ENCODE data around the gene UACA.

The UACA gene

GRCh38 chr15:70615435-70616310, 147.7 kb downstream of the UACA start:
- H3K4me3 ChIP-seq (replicated peaks in 1 of 2; ENCODE audit: low read depth in 2 of 2, low read length in 2 of 2): no peak overlapping the region
- no peak for DNase-seq (ENCODE audit: low read depth in 2 of 2)
- no peak for TF ChIP-seq CTCF (IDR thresholded peaks at IDR 0.05; ENCODE audit: low read depth, low read length)

GRCh38 chr15:70614221-70614620, 149.1 kb downstream of the UACA start:
- no peak for TF ChIP-seq CTCF (IDR thresholded peaks at IDR 0.05; ENCODE audit: low read depth, low read length)
- H3K4me3 ChIP-seq (replicated peaks in 1 of 2; ENCODE audit: low read depth in 2 of 2, low read length in 2 of 2): no peak overlapping the region
- no peak for DNase-seq (ENCODE audit: low read depth in 2 of 2)

- DNase-seq (ENCODE audit: low read depth in 2 of 2): no peak
- no peak overlapping the region for H3K4me3 ChIP-seq (replicated peaks in 1 of 2; ENCODE audit: low read depth in 2 of 2, low read length in 2 of 2)
- TF ChIP-seq CTCF (IDR thresholded peaks at IDR 0.05; ENCODE audit: low read depth, low read length): no peak
These were observed 150.1 kb downstream of the UACA start for GRCh38 chr15:70613271-70613670.

- DNase-seq (ENCODE audit: low read depth in 2 of 2): no peak
- H3K4me3 ChIP-seq (replicated peaks in 1 of 2; ENCODE audit: low read depth in 2 of 2, low read length in 2 of 2): no peak overlapping the region
- TF ChIP-seq CTCF (IDR thresholded peaks at IDR 0.05; ENCODE audit: low read depth, low read length): no peak
These were observed 152.1 kb downstream of the UACA start for GRCh38 chr15:70611286-70611685.

GRCh38 chr15:70610541-70610940, 152.8 kb downstream of the UACA start:
- no peak for TF ChIP-seq CTCF (IDR thresholded peaks at IDR 0.05; ENCODE audit: low read depth, low read length)
- peak in 1 of 2 donors; percentile 14 for DNase-seq (ENCODE audit: low read depth in 2 of 2)
- no peak overlapping the region for H3K4me3 ChIP-seq (replicated peaks in 1 of 2; ENCODE audit: low read depth in 2 of 2, low read length in 2 of 2)

GRCh38 chr15:70609889-70610288, 153.5 kb downstream of the UACA start:
- H3K4me3 ChIP-seq (replicated peaks in 1 of 2; ENCODE audit: low read depth in 2 of 2, low read length in 2 of 2): no peak overlapping the region
- TF ChIP-seq CTCF (IDR thresholded peaks at IDR 0.05; ENCODE audit: low read depth, low read length): no peak
- no peak for DNase-seq (ENCODE audit: low read depth in 2 of 2)
